ENCODE data around the gene PDK4.
A peak's percentile ranks its signal among the peaks of the same experiment; 100 is the strongest.

- TF ChIP-seq, protein P1, sequence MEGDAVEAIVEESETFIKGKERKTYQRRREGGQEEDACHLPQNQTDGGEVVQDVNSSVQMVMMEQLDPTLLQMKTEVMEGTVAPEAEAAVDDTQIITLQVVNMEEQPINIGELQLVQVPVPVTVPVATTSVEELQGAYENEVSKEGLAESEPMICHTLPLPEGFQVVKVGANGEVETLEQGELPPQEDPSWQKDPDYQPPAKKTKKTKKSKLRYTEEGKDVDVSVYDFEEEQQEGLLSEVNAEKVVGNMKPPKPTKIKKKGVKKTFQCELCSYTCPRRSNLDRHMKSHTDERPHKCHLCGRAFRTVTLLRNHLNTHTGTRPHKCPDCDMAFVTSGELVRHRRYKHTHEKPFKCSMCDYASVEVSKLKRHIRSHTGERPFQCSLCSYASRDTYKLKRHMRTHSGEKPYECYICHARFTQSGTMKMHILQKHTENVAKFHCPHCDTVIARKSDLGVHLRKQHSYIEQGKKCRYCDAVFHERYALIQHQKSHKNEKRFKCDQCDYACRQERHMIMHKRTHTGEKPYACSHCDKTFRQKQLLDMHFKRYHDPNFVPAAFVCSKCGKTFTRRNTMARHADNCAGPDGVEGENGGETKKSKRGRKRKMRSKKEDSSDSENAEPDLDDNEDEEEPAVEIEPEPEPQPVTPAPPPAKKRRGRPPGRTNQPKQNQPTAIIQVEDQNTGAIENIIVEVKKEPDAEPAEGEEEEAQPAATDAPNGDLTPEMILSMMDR (IDR thresholded peaks at IDR 0.05): no peak
- TF ChIP-seq POLR2A (IDR thresholded peaks at IDR 0.05): peak; percentile 33 to 98 (median 94)
Observed at GRCh38 chr7:95596198-95597063, at the start of gene PDK4.
